ENCODE results near the gene B3GAT1.

- TF ChIP-seq CTCF (conservative IDR thresholded peaks at IDR 0.05; ENCODE audit: low read depth, low read length) (no peak), EZH2 (IDR thresholded peaks at IDR 0.05; ENCODE audit: borderline replicate concordance, low read depth, low read length, poor library complexity, severe bottlenecking) (no peak)
These were observed 12.8 kb downstream of the B3GAT1 start for GRCh38 chr11:134399293-134399654.

Data from A673 (cell line).